Middle frontal gyrus (tissue), 1 donor: ENCODE data around the gene HLA-G.
A peak's percentile ranks its signal among the peaks of the same experiment; 100 is the strongest.

Experiments
- DNase-seq: peaks from one replicate; pipeline ENCODE4 v3.0.0-alpha.2; 2015; ENCODE audit warnings: low spot score; ENCODE audit errors: extremely low spot score

Gene HLA-G

GRCh38 chr6:29816030-29816429 is 11.6 kb upstream of the HLA-G start:
- DNase-seq, result no peak

DNA sequence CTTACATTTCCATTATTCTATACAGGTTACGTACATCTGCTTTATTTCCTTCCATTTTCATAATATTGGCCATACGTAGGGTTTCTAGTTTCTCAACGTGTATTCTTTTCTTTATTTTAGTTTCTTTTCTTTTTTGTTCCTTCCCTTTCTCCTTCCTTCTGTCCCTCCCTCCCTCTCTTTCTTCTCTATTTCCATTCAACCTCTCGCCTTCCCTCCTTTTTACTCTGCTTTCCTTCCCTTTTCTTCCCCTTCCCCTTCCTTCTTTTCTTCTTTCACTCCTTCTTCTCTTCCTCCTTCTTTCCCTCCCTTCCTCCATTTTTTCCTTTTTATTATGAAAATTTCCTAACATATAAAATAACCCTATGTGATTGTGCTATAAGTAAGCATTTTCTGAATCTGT is 8.7 kb upstream of the HLA-G start:
- no peak for DNase-seq

DNA sequence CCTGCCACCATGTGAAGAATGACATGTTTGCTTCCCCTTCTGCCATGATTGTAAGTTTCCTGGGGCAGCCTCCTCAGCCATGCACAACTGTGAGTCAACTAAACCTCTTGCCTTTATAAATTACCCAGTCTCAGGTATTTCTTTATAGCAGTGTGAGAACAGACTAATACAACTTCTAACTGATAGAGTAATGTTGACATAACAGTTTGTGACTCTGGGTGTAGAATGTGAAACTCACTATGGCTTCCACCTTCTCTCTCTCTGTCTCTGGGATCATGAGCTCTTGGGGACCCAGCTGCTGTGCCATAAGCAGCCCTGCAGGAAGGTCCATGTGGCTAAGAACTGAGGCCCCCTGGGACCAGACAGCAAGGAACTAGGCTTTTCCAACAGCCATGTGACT is 3.5 kb upstream of the HLA-G start:
- DNase-seq, result no peak

DNA sequence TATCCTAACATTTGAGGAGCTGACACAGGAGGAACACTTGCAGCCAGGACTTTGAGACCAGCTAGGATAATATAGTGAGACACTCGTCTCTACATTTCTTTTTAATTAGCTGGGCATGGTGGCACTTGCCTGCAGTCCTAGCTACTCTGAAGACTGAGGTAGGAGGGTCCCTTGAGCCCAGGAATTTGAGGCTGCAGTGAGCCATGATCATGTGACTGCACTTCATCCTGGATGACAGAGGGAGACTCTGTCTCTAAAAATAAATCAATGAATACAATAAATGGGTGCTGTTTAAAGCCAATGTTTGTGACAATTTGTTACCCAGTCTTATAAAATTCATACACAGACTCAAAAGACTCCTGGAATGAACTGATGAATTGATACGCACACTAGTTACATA is 1.8 kb upstream of the HLA-G start:
- no peak for DNase-seq

DNA sequence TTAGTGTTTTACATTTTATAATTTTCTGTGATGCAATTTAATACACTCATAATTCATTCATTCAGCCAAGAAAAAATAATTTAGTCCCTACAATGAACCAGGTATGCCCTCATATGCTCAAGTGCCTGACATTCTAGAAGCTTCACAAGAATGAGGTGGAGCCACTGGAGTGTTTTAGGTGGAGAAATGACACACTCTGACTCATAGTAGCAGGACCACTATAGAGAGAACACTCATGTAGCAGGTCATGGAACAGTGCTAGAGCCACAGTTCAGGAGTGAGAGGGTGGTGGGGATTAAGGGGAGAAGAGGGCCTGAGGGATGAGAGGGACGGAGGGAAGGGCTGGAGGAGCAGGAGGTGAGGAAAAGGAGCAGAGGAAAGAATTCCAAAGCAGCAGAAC is 1.4 kb upstream of the HLA-G start:
- no peak for DNase-seq

- no peak for DNase-seq
Measured at GRCh38 chr6:29828471-29828797, 809 bp downstream of the HLA-G start.

DNA sequence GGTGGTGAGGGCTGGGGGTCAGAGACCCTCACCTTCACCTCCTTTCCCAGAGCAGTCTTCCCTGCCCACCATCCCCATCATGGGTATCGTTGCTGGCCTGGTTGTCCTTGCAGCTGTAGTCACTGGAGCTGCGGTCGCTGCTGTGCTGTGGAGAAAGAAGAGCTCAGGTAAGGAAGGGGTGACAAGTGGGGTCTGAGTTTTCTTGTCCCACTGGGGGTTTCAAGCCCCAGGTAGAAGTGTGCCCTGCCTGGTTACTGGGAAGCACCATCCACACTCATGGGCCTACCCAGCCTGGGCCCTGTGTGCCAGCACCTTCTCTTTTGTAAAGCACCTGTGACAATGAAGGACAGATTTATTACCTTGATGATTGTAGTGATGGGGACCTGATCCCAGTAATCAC is 2.1 kb downstream of the HLA-G start:
- DNase-seq, result no peak

GRCh38 chr6:29830409-29830808 is 2.8 kb downstream of the HLA-G start:
- DNase-seq, result no peak

GRCh38 chr6:29831776-29832175 is 4.2 kb downstream of the HLA-G start:
- peak; percentile 19 for DNase-seq

- no peak for DNase-seq
Measured at GRCh38 chr6:29834564-29835436, 7.2 kb downstream of the HLA-G start.

DNA sequence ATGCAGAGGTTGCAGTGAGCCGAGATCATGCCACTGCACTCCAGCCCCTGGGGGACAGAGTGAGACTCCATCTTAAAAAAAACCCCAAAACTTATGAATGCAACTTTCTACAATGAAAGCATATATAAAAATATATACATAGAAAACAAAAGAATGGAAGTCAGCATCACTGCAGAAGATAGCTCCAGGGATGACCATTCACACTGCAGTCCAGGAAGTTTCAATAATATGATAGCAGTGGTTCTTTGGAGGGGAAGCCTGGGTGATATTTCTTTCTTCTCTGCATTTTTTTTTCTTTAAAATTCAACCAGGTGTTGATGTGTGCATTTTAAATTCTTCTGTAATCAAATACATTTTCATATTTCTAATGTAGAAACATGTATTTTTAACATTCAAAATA is 12.3 kb downstream of the HLA-G start:
- no peak for DNase-seq

DNA sequence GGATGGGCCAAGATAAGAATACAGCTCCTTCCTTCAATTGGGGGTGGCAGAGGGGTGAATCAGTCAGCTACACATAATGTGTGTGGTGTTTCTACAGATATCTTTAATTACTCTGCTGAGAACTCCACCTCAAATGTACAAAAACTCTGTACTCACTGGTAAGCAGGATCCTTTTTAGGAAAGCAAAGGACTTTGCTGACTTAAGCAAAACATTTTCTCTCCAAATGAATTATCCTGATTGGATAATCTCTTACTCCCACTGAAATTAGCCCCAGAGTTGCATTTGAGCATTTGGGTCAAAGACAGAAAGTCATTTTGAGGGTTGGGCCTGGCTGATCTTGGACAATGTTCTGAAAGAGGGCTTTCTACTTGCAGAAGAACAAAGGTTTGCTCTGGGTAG is 13.4 kb downstream of the HLA-G start:
- no peak for DNase-seq

- DNase-seq, result no peak
Measured at GRCh38 chr6:29845405-29846006, 17.9 kb downstream of the HLA-G start.

DNA sequence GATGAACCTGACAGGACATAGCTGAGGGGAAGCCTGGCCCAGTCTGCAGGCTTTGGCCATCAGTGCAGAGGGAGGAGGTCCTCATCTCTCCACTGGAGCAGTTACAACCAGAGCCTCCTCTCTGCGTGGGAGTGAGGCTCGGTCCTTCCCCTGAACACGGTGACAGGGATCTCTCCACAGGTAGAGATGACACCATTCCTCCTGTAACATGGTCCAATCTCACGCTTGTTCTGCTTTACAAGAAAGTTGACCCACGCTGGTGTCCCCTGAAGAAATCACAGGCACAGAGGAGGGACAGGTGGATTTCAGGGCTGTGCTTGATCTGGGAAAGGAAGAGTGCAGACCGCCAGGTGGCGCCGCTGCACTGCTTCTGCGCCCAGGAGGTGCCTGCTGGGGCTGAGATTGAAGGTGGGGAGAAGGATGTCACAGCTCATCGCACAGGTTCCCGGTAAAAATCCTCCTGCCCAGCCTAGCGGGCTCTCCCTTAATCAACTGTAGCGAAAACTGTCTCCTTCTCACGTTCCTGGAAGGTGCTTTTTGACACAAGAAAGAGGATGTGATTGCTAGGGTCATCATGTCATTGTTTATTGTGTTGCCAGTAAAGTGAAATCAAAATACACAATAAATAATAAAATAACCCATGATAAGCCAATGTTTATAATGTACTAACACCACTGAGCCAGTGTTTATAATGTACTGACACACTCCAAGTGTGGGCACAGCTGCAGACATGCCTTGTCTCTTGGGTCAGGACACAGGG is 20.4 kb downstream of the HLA-G start:
- peak; percentile 32 for DNase-seq

DNA sequence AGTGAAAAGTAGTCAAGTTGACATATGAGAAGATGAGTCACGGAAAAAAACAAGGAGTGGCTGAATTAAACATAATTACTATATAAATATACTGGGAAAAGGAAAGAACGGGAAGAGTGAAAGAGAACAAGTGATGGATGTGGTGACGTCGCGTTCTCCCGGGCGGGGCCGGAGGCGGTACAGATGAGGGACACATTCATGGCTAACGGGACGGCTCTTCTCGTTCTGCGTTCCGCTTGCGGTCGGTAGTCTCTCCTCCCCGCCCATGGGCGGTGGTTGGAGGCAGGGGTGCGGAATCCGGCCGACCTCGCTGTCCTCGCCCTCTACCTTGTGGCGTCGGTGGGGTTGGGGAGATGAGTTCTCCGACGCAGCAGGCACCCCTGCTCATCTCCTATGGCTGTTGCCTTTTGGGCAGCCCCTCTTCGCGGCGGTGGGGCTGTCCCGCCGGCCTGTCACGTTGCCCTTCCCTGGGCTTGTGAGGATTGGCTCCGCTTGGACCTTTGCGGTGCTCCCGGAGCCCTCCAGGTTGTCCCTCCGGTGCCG is 22.5 kb downstream of the HLA-G start:
- DNase-seq, result no peak

DNA sequence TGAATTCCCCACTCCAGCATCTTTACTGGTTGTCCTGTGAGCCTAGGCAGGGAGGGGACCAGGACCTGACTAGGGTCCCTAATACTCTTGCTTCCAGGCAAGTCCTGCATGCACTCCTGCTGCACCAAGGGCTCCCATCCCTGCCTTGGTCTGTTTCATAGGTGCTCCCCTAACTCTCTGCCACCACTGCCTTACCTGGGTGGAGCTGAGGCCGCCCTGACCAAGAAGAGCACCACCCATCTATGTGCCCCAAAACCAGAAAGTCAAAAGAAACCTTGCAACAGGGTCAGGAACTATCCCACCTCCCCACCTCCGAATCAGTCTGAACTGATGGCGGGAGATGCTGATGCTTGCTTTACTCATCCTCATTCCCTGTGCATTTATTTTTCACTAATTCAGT is 23.6 kb downstream of the HLA-G start:
- no peak for DNase-seq

DNA sequence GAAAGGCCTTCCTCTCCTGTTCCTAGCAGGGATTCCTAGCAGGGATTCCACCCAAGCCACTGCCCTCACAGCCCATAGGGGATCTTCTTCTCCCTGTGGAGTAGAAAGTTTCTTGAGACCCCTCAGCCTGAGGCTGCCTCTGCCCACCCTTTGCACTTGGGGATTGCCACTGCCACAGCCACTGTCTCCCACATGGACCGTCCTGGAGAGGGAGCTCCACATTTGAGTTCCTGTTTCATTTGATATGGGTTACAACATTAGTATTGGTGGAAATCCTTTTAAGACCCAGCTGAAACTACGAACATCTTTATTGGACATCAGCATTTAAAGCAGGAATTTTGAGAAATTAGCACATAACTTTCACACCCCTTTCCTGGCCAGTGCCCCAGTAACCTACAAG is 25.6 kb downstream of the HLA-G start:
- DNase-seq, result no peak

- DNase-seq, result no peak
Measured at GRCh38 chr6:29858006-29858405, 30.4 kb downstream of the HLA-G start.

GRCh38 chr6:29861521-29862255 is 34.1 kb downstream of the HLA-G start:
- no peak for DNase-seq

DNA sequence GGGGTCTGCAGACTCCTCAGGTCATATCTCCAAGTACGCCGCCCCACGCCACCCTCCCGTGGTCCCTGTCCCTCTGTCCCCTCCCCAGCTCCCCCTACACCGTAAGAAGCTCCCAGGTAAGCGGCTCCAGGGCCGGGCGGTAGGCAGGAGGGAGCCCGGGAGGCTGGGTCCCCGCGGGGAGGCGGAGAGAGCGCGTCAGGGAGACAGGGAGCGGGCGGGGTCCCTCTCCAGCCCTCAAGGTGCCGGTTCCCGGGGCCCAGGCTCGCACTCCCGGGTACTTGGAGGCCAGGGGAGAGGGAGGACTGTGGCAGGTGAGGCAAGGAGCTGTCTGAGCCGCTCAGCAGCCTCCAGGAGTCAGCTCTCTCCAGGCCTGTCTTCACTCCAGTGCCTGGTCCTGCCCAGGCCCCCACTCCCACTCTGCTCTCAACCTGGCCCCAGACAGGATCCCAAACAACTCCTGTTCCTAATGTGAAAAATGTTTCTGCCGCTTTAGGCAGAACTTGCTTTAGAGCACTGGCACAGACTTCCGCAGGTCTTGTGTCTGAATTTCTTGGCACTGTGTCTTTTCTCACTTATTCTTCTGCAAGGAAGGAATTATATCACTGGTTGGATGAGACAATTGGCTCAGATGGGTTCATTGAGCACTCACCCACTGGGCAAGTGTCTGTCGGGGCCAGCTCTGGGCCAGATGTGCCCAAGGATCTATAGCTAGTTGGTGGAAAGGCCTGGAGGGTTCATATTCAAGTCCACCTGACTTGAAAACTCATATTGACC is 36.6 kb downstream of the HLA-G start:
- DNase-seq, result no peak

- no peak for DNase-seq
Measured at GRCh38 chr6:29865631-29866030, 38.0 kb downstream of the HLA-G start.
